ENCODE data around the gene FZR1.

DNA sequence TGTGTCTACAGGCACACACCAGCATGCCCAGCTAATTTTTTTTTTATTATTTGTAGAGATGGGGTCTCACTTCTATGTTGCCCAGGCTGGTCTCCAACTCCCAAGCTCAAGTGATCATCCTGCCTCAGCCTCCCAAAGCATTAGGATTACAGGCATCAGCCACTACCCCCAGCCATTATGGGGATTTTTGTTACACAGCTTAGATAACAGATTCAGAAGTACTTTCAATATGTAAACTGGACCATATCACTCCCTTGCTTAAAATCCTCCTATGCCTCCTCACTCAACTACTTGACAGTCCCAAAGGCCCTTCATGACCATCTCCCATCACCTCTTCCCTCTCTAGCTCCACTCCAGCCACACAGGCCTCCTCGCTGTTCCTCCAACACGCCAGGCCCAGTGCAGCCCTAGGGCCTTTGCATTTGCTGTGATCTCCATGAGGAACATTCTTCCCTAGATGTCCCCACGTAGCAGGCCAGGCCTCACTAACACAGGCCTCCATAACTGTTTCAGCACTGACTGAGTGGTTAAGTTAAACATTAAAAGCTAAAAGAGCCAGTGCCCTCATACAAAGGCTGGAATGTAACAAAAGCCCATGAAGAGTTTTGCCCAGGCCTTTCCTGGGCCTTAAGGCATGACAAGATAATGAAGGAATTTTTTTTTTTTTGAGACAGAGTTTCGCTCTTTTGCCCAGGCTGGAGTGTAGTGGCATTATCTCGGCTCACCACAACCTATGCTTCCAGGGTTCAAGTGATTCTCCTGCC lies 8.2 kb upstream of the FZR1 start:
- no peak for TF ChIP-seq POLR2A (IDR thresholded peaks at IDR 0.05; ENCODE audit: control extremely low read depth in 1 of 2, low read depth in 2 of 2, low read length in 2 of 2)
- no peak for TF ChIP-seq POLR2AphosphoS5 (IDR thresholded peaks at IDR 0.05; ENCODE audit: low read depth, low read length)
- no peak for TF ChIP-seq TAF1 (IDR thresholded peaks at IDR 0.05; ENCODE audit: low read depth, low read length)
- TF ChIP-seq, protein P1, sequence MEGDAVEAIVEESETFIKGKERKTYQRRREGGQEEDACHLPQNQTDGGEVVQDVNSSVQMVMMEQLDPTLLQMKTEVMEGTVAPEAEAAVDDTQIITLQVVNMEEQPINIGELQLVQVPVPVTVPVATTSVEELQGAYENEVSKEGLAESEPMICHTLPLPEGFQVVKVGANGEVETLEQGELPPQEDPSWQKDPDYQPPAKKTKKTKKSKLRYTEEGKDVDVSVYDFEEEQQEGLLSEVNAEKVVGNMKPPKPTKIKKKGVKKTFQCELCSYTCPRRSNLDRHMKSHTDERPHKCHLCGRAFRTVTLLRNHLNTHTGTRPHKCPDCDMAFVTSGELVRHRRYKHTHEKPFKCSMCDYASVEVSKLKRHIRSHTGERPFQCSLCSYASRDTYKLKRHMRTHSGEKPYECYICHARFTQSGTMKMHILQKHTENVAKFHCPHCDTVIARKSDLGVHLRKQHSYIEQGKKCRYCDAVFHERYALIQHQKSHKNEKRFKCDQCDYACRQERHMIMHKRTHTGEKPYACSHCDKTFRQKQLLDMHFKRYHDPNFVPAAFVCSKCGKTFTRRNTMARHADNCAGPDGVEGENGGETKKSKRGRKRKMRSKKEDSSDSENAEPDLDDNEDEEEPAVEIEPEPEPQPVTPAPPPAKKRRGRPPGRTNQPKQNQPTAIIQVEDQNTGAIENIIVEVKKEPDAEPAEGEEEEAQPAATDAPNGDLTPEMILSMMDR (IDR thresholded peaks at IDR 0.05; ENCODE audit: control extremely low read depth in 1 of 3, insufficient read depth in 1 of 3, low read depth in 1 of 3, low read length in 3 of 3): no peak
- no peak for TF ChIP-seq JUND (IDR thresholded peaks at IDR 0.05; ENCODE audit: low read length)
- no peak for TF ChIP-seq ZNF274 (IDR thresholded peaks at IDR 0.05; ENCODE audit: borderline replicate concordance, extremely low read depth, low read length)
- TF ChIP-seq, protein P2, sequence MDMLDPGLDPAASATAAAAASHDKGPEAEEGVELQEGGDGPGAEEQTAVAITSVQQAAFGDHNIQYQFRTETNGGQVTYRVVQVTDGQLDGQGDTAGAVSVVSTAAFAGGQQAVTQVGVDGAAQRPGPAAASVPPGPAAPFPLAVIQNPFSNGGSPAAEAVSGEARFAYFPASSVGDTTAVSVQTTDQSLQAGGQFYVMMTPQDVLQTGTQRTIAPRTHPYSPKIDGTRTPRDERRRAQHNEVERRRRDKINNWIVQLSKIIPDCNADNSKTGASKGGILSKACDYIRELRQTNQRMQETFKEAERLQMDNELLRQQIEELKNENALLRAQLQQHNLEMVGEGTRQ (IDR thresholded peaks at IDR 0.05; ENCODE audit: low read length): no peak
